WTC11 (cell line): Measurements from ENCODE around the gene P2RX4. TPM values are rescaled to one million over a fixed set of nuclear protein-coding genes. Genes with fewer than 3 reads are reported as not detected.
A peak's percentile ranks its signal among the peaks of the same experiment; 100 is the strongest.

Experiments
- ATAC-seq: fragments of 200-7000 bp; cut with Tn5 transposase; 2 replicates; pipeline ENCODE4 v1.10.0; 2021; ENCODE audit warnings: mild to moderate bottlenecking, moderate library complexity
- CTCF ChIA-PET: fragments of 300-600 bp; sonication (Branson Sonifier 250); formaldehyde crosslinking; loops from one replicate; lab custom pipeline; 2021; ENCODE audit warnings: antibody characterized with exemption; lab: Charles Lee
- POLR2A ChIA-PET: fragments of 350-600 bp; sonication (Branson Sonifier 250); formaldehyde crosslinking; loops from one replicate; lab custom pipeline; 2021; ENCODE audit warnings: antibody characterized with exemption; lab: Charles Lee
- DNase-seq: peaks from one replicate; pipeline ENCODE4 v3.0.0; 2021; ENCODE audit warnings: low spot score
- H3K27ac Mint-ChIP-seq: 2 replicates; pipeline ENCODE4 v1.8.0; 2021; ENCODE audit warnings: mixed read lengths
- H3K27me3 Mint-ChIP-seq: 2 replicates; pipeline ENCODE4 v1.8.0; 2021; ENCODE audit warnings: low read depth, mild to moderate bottlenecking, moderate library complexity, mixed read lengths
- H3K36me3 Mint-ChIP-seq: 2 replicates; pipeline ENCODE4 v1.8.0; 2021; ENCODE audit warnings: mixed read lengths
- H3K4me1 Mint-ChIP-seq: 2 replicates; pipeline ENCODE4 v1.8.0; 2022; ENCODE audit warnings: mixed read lengths
- H3K4me3 Mint-ChIP-seq: 2 replicates; pipeline ENCODE4 v1.8.0; 2021; ENCODE audit warnings: mild to moderate bottlenecking, moderate library complexity, mixed read lengths
- H3K9me3 Mint-ChIP-seq: 2 replicates; pipeline ENCODE4 v1.8.0; 2021; ENCODE audit warnings: mixed read lengths
- AFF4 ChIP-seq: sonication (generic); formaldehyde crosslinking; IDR thresholded peaks from 2 replicates; pipeline ENCODE4 v1.8.1; 2023; ENCODE audit warnings: mild to moderate bottlenecking, missing genetic modification reagents, borderline replicate concordance
- E2F1 ChIP-seq: sonication (generic); formaldehyde crosslinking; IDR thresholded peaks from 2 replicates; pipeline ENCODE4 v1.8.0; 2022; ENCODE audit warnings: mild to moderate bottlenecking, missing genetic modification reagents
- ERG ChIP-seq: fragments of 250-450 bp; sonication (Bioruptor Pico); IDR thresholded peaks from 2 replicates; pipeline ENCODE4 v1.8.0; 2021; ENCODE audit warnings: mild to moderate bottlenecking
- RELA ChIP-seq: sonication (generic); formaldehyde crosslinking; IDR thresholded peaks from 2 replicates; pipeline ENCODE4 v1.8.1; 2022; ENCODE audit warnings: missing genetic modification reagents, mild to moderate bottlenecking, borderline replicate concordance
- ZMAT4 ChIP-seq: fragments of 250-450 bp; sonication (Bioruptor Pico); IDR thresholded peaks from 2 replicates; pipeline ENCODE4 v1.9.0; 2021; ENCODE audit warnings: mild to moderate bottlenecking
- ZNF121 ChIP-seq: sonication (generic); formaldehyde crosslinking; IDR thresholded peaks from 2 replicates; pipeline ENCODE4 v1.8.0; 2023; ENCODE audit warnings: missing genetic modification reagents
- total RNA-seq: library from RNA; stranded (reverse); gene quantifications from 3 replicates; pipeline ENCODE4 v1.2.3, GENCODE V29; 2021
- TF ChIP-seq, protein P1 (sequence below): sonication (generic); formaldehyde crosslinking; IDR thresholded peaks from 2 replicates; pipeline ENCODE4 v1.8.0; 2022; ENCODE audit warnings: missing genetic modification reagents

Gene P2RX4
- total RNA-seq, 1 experiment from 2014 or later = 13.9 TPM

- TF ChIP-seq ERG (no peak), RELA (CRISPR knock-in tag) (no peak)
- TF ChIP-seq, protein P1, sequence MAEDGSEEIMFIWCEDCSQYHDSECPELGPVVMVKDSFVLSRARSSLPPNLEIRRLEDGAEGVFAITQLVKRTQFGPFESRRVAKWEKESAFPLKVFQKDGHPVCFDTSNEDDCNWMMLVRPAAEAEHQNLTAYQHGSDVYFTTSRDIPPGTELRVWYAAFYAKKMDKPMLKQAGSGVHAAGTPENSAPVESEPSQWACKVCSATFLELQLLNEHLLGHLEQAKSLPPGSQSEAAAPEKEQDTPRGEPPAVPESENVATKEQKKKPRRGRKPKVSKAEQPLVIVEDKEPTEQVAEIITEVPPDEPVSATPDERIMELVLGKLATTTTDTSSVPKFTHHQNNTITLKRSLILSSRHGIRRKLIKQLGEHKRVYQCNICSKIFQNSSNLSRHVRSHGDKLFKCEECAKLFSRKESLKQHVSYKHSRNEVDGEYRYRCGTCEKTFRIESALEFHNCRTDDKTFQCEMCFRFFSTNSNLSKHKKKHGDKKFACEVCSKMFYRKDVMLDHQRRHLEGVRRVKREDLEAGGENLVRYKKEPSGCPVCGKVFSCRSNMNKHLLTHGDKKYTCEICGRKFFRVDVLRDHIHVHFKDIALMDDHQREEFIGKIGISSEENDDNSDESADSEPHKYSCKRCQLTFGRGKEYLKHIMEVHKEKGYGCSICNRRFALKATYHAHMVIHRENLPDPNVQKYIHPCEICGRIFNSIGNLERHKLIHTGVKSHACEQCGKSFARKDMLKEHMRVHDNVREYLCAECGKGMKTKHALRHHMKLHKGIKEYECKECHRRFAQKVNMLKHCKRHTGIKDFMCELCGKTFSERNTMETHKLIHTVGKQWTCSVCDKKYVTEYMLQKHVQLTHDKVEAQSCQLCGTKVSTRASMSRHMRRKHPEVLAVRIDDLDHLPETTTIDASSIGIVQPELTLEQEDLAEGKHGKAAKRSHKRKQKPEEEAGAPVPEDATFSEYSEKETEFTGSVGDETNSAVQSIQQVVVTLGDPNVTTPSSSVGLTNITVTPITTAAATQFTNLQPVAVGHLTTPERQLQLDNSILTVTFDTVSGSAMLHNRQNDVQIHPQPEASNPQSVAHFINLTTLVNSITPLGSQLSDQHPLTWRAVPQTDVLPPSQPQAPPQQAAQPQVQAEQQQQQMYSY (CRISPR knock-in tag) = no peak
- TF ChIP-seq, all 79 proteins: peak for 0
Observed at GRCh38 chr12:121236776-121237175, 26.8 kb downstream of the P2RX4 start (continued).

GRCh38 chr12:121237415-121237814 is 27.5 kb downstream of the P2RX4 start:
- Mint-ChIP-seq H3K27me3 (no peaks in the 10 kb centered on the region), H3K36me3 (peaks cover 10% of the 10 kb centered on the region; the same call in 1 of the 2 replicates), H3K4me1 (peaks cover 39% of the 10 kb centered on the region), H3K9me3 (no peaks in the 10 kb centered on the region), H3K4me3 (no peak overlapping the region), H3K27ac (peak overlapping the region; percentile 83; the same call in 1 of the 2 replicates)
- DNase-seq (no peak), ATAC-seq (no peak)
- TF ChIP-seq ZMAT4 = no peak
- TF ChIP-seq ZNF121 (CRISPR knock-in tag) = 0 out of 2 replicates have a peak, but pooled peaks have one; percentile 43
- ChIA-PET POLR2A (no interaction called here), CTCF (interaction anchor here (1.1 to 2.0 kb wide), 3 partner anchors 10 to 206 kb away, joined by 3 to 6 read pairs (median 3); no protein-coding TSS in a partner anchor)

GRCh38 chr12:121238086-121238485 is 28.2 kb downstream of the P2RX4 start:
- DNase-seq = no peak
- CTCF ChIA-PET = interaction anchor here (0.5 to 2.0 kb wide), 12 partner anchors 7 to 572 kb away, joined by 3 to 9 read pairs (median 4); no protein-coding TSS in a partner anchor
- no peaks in the 10 kb centered on the region for H3K9me3 Mint-ChIP-seq
- no peak for ATAC-seq
- H3K36me3 Mint-ChIP-seq = peaks cover 11% of the 10 kb centered on the region
- no peak overlapping the region for H3K4me3 Mint-ChIP-seq
- H3K4me1 Mint-ChIP-seq = peaks cover 39% of the 10 kb centered on the region
- no peaks in the 10 kb centered on the region for H3K27me3 Mint-ChIP-seq
- TF ChIP-seq E2F1 (CRISPR knock-in tag) (no peak), AFF4 (no peak)
- peak overlapping the region; percentile 83 for H3K27ac Mint-ChIP-seq
- POLR2A ChIA-PET = interaction anchor here (1.5 kb wide), 1 partner anchor 163 kb away, joined by 4 read pairs; no protein-coding TSS in a partner anchor
